NCI-H774 (cell line): ENCODE measurements around the gene SREBF2.
"Not testable (repeated sequence)": the region's sequence is repeated elsewhere in the genome, so short reads cannot be mapped to it uniquely, and the experiment has no call there.

Experiments
- DNase-seq: peaks from one replicate; lab custom pipeline; 2025; lab: John Stamatoyannopoulos, UW

SREBF2 gene

DNA sequence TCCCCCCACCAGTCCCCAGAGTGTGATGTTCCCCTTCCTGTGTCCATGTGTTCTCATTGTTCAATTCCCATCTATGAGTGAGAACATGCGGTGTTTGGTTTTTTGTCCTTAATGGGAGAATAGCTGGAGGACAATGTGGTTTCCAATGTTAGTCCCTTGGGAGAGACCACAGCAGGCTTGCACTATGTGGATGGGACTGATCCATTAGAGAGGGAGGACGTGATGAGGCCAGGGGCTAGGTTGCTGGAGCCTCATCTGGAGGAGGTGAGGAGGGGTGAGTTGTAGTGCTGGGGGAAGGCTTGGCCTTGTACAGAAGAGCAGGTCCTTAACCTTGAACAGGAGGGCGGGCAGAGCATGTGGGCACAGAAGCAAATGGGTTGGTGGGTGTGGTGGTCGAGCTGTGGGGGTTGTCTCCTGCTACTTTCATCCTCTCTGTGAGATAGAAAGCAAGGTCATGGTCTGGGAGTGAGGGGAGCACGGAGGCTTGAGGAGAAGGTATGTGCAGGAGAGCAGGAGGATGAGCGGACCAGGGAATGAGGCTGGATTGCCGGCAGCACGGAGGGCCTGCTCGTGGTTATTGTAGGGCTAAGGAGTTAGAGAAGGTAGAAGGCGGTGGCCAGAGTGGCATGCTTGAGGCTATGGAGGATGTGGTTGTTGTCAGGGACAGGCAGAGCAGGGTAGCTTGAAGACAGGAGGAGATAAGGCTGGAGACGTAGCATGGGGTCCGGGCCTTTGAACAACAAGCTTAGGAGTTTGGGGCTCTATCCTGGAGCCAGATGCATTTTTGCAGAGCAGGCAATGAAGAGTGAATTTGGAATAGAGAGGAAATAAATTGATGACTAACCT is 11.2 kb upstream of the SREBF2 start:
- no peak for DNase-seq

DNA sequence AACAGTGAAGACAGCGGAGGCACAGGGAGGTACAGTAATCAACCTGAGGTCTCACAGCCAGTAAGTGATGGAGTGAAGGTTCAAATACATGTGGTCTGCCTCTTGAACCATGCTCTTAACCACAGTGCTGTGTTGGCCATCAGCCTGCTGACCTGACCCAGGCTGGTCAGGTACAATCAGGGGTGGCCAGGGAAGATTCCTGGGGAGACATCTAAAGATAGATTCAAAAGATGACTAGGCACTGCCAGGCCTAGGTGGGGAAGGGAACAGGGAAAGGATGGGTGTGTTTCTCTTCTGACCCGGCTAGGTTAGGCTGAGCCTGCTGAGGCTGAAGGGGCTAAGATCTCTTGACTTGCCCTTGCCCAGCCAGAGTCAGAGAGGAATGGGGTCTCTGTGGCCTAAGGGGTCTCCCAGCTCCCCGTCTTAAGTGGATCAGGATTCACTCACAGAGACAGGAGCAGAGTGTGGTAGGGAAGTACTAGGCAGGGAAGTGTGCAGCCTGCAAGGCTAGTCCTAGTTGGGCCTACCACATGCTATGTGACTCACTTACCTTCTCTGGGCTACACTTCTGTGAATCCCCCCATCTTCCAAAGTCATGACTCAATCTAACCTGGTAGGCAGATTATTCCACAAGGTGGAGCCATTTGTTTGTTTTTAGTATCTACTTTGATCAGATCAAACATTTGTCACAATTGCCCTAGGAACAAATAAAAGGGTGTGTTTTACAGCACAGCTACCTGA is 10.4 kb upstream of the SREBF2 start:
- peak; percentile 35 for DNase-seq

DNA sequence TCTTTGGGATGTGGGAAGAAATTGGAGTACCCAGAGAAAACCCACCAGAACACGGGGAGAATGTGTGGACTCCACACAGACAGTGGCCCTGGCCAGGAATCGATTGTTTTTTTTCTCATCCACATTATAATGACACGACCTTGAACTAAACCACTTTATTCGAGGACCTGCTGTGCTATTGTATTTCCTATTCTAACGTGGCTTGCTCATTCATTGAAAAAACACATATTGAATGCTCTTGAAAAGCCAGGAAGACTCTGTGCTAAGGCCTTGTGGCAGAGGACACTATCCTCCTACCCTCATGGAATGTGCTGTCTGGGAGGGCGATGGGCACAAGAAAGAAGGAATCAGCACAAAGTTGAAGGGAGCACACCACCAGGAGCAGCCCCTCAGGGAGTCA is 9.1 kb upstream of the SREBF2 start:
- no peak for DNase-seq

DNA sequence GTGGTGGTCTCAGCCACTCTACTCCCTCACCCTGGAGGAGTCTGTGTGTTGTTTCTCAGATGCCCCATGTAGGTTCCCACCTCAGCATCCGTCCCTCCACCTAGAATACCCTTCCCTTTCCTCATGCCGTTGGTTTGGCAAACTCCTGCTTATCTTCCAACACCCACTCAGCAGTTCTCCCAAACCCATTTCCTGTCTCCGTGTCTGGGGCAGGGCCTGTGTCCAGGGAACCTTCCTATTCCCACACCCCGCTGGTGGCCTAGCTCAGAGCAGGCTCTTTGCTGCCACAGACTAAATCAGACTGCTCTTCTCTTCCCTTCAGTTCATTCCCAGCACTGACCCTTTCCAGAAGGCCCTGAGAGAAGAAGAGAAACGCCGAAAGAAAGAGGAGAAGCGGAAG is 7.5 kb upstream of the SREBF2 start:
- no peak for DNase-seq

DNA sequence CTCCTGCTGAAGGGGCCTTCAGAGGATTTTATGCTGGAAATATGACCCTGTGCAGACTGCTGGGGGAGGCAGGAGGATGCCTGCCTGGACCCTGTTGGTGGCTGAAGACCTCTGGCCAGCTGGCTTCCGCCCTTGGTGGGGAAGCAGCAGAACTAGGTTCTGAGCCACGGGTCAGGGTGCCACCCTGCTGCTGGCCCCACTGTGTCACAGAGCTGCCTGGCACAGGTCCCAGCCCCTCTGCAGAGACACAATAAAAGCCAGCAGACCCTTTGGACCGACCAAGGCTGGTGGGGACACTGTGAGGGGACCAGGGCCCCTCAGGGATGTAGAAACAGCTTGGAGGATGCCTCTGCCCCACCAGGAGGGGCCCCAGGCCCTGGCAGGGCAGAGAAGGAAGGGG is 6.9 kb upstream of the SREBF2 start:
- no peak for DNase-seq

DNA sequence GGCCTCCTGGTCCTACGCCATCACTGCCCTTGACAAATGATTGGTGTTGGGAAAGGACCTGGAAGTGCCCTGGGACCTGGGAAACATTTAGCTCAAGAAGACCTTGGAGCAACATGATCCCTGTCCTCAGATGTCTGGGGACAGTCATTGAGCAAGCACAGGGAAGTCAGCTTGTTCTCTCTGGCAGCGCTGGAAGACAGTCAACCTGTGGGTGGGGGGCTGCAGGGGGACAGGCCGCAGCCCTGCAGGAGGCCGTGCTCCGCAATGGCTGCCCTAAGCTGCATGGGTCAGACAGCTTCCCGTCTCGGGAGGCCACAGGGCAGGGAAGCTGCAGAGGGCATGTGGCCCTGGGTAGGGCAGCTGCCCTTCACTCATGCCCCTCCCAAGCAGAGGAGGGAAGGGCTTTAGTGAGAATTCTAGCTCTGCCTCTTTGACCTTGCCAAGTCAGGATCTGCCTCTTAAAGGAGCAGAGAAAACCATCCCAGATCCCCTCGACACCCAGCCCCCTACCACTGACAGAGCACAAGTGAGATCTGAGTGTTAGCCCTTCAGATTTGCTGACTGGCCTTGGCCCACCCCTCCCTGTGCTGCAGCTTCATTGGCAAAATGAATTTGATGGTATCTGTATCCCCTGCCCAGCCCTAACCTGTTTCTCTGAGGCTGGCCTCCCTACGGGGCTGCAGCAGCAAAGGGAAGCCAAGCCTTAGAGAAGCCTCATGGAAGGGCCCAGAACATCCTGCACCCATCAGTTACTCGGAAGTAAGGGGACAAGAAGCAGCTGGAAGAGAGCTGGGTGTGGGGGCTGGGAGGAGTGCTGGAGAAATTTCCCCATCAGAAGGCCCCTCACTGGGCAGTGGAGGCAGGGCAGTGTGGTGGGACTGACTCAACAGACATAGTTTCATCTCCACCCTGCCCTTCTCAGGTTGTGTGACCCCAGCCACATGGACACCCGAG is 6.2 kb upstream of the SREBF2 start:
- DNase-seq: no peak

DNA sequence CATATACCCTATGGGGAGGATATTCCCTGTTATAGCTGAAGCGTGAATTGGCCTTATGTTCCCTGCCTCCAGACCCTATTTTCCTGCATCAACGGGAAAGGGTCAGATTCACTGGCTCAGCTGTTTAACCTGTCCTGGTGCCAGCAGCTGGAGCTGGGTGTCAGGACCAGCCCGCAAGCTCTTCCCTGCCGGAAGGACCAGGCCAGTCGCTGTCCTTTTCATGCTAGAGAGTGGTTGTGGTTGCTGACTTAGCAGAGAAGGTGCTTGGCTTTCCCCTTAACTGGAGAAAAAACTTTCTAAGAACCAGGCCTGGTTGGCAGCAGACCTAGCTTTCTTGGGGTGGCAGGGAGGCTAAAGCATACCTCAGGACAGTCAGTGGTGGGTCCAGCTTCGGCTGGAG is 5.2 kb upstream of the SREBF2 start:
- DNase-seq: no peak

DNA sequence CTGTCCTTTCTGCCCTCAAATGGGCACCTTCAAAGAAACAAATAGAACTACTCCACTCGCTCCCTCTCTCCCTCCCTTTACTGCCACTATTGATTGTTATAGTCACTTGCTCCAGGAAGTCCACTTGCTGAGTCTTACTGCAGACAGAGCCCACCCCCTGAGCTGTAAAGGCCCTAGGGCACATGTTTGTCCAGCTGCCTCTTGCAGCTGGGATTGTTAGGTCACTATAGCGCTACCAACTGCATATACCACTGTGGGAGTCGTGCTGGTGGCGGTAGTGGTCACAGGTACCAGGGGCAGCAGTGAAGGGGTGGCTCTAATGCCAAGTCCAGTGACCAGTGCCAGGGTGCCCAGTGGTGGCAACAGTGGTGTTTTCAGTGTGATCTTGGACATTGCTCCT is 4.4 kb upstream of the SREBF2 start:
- DNase-seq: peak; percentile 60

DNA sequence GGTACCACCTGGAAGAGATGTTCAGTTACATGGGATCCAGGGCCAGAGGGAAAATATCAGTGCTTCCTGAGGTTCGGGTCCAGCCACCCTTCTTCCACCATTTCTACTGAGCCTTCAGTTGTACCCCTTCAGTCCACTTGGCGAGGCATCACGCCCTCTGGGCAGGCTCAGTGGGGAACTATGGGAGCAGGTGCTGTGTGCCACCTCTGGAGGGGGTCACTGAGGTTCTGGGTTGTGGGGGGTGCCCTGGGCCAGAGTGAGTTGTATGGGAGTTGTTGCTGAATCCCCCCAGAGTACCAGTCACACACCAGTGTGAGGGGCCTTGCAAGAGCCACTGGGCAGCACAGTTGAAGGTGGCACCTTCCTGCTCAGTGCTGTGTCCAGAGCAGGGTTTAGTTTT is 2.7 kb upstream of the SREBF2 start:
- no peak for DNase-seq

DNA sequence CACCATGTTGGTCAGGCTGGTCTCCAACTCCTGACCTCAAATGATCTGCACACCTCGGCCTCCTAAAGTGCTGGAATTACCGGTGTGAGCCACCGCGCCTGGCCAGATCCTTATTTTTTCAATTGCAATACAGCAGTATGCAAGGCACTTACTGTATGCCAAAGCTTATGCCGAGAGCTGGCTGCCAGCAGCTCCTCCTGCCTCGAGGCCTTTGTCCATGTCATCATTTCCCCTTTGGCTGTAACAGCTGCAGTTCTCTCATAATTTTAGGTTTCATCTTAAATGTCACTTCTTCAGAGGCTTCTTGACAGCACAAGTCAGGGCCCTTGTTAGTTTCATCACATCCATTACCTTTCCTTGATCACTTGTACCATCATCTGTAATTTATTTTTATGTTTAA is 1.5 kb upstream of the SREBF2 start:
- DNase-seq: no peak

DNA sequence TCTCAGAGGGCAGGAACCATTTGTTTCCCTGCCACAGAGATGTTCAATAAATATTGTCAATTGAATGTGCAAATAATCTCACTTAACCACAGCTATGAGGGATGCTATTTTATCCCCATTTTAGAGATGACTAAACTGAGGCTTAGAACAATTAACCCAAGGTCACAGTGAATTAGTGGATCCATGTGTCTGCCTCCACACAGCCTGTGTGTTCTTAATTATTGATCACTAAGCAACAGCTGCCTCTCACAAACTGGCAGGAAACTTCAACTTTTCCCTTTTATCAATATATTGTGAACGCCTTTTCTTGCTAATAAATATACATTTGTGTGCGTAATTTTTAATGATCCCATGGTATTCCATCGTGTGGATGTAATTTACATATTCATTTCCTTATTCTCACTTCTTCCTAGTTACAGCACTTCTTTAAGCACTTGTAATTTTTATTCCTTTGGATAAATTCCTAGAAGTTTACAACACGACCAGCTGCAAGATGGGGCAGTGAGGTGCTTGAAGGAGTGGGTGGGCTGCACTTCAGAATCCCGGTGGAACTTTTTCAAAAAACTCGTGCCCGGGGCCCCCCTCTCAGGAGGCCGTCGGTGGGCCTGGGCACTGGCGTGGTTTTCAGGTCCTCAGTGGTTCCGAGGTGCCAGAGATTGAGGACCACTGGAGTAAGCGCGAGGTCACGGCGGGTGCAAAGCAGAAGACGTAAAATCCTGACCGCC is 915 bp upstream of the SREBF2 start:
- no peak for DNase-seq

DNA sequence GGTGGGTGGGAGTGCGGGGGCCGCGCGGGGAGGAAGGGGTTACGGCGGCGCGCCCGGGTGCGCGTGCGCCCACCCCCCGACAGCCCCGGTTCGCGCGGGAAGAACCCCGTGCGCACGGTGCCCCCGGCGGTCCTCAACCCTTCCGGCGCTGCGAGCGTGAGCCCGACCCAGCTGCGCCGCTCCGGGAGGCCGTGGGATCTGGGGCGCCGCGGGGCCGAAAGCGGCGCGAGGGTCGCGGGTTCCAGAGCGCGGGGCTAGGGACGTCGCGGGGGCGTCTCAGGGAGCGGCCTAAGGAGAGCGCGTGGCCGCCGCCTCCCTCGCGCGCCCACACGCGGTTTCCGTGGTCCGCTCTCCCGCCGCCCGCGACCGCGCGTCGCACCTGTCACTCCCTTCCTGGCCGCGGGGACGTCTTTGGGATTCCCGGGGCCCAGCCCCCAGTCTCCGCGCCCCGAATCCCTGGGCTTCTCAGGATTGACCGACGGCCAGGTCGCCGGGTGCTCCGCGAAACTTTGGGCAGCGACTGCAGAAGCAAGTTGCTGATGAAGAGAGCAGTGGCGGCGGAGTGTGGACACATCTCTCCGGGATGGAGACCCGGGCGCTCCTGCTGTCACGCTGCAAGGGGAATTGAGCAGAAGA is 582 bp downstream of the SREBF2 start:
- DNase-seq: no peak

DNA sequence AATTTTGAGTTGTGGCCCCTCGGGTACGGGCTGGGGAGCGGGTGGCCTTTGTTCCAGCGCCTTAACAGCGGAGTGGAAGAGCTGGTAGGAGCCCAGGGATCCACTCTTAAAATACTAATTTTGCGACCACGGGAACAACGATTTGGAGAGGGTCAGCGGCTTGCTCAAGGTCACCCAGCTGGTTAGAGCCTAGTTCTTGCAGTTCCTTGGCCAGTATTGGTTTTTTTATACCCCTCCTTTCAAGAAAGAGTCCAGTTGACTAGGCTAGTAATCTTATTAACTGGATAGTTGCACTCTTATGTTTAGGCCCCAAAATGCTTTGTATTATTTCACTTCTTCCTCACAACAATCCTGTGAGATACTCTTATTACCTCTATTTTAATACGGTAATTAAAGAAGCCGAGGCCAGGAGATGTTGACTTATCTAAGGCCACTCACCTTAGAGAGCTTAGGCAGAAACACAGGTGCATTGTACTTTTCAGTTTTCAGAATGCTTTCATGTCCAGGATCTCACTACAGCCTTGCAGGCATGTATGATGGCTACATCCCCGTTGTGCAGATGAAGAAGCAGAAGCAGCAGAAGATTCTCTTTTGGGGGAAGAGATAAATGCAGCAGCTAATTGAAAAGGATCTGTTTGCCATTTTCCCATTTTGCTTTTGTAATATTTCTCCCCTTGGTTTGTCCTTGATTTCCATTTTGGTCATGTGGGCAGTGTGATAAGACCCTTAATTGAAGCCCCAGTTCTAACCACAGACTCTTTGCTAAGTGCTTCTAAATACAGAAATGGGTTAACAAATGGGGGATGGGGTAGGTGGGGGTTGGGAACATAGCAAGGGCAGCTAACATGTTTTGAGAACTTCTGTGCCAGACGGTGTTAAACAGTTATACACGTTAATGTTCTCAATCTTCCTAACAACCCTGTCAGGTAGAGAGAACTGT is 1.4 kb downstream of the SREBF2 start:
- DNase-seq: no peak

DNA sequence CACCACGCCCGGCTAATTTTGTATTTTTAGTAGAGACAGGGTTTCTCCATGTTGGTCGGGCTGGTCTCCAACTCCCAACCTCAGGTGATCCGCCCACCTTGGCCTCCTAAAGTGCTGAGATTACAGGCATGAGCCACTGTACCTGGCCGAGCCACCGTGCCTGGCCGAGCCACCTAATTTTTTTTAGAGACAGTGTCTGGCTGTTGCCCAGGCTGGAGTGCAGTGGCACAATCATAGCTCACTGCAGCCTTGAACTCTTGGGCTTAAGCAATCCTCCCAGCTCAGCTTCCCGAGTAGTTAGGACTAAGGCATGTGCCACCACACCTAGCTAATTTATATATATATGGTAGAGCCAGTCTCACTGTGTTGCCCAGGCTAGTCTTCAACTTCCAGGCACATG is 2.6 kb downstream of the SREBF2 start:
- DNase-seq: not testable (repeated sequence)

DNA sequence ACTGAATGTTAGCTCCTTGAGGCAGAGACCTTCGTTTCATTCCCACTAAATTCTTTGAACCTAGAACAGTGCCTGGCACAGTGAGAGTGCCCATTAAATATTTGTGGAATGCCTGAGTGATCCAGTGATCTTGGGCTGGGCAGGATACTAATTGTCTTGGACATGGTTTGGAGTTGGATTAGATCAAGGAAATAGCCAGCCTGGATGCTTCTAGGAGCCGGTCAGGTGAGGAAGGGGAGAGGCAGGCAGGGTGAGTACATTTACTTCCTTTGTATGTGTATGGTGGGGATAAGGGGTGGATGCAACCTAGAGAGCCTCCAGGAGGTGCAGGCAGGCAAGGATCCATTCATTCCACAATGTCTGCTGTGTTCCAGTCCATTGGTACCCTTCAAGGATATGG is 3.6 kb downstream of the SREBF2 start:
- no peak for DNase-seq

DNA sequence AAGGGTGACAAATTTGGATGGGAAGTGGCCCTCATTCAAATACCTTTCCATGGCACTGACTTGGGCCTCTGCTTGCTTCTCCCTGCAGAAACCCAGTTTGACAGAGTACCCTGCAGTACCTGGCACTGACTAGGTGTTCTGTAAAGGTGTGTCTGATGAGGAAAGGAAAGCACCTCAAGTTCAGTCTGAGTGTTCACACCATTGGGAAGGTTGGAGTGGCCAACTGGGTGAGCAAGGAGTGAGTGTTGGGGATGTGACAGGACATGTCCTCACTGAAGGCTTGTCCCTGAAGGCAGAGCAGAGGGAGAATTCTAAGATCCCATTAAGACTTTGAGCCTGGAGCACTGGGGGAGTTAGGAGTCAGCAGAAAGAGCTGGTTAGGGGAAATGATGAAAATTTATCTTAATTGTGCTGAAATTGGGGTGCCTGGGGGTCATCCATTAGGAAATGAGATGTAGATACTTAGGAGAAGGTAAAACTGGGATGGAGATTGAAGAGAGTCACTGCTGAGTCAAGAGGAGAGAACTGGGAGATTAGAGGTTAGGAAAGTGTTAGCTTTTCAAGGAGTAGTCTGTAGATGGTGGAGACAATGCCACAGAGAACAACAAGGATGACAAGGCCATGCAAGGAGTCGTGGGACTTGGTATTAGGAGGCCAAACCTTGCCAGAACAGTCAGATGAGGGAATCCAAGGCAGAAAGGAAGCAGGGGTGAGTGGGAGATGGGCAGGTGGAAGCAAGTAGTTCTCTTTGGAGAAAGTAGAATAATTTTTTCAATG is 6.1 kb downstream of the SREBF2 start:
- no peak for DNase-seq

DNA sequence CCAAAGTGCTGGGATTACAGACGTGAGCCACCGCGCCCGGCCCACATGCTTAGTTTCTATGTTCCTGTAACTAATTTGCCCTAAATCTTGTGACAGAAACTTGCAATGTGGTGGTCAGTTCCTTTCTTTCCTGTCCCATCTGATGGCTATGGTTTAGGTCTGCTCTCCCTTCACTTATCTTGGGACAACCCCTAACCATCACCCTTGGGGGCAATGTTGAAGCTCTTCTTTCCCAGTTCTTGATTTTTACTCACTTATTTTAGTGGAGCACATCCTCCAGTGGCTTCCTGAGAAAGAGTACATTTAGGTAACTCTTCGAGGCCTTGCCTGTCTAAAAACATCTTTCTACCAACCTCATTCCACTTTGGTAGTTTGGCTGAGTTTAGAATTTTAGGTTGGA is 7.3 kb downstream of the SREBF2 start:
- no peak for DNase-seq

DNA sequence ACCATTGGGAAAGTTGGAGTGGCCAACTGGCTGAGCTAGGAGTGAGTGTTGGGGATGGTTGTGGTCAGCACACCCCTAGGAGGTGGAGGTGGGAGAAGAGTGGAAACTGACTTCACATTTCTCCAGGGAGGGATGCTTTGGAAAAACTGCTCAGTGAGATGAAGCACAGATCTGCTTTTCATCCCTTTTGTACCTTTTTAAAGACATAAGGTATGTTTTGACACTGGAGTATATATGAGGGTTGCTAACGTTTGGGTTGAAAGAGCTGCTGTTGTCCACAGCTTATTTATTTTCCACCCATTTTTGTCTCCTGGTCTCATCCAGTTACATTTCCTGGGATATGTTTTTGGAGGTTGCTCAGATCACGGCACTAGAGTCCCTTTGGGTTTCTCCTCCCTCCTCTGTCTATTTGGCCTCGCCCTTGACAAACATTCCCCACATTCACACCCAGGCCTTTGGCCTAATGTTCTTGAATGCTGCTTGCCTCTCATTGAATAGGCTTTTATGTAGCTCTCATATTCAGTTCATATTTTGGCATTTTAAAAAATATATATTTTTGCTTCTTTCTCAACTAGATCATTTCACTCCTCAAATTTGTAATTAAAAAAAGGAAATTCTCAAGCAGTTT is 8.3 kb downstream of the SREBF2 start:
- no peak for DNase-seq
